HG02588 (cell line): ENCODE results near the gene WNK2.

ENCODE experiments used
- ATAC-seq: cut with Tn5 transposase; IDR thresholded peaks from one replicate; pipeline ENCODE4 v1.9.1; 2021; ENCODE audit warnings: mild to moderate bottlenecking, moderate library complexity; ENCODE audit not compliant: unreplicated experiment

WNK2 gene

GRCh38 chr9:93161786-93162562 lies 22.0 kb upstream of the WNK2 start:
- no peak for ATAC-seq

GRCh38 chr9:93164085-93164484 lies 19.9 kb upstream of the WNK2 start:
- no peak for ATAC-seq

GRCh38 chr9:93166699-93167098 lies 17.2 kb upstream of the WNK2 start:
- ATAC-seq, result no peak

- ATAC-seq, result no peak
Observed at GRCh38 chr9:93167185-93167584, 16.8 kb upstream of the WNK2 start.

- ATAC-seq, result no peak
Observed at GRCh38 chr9:93167838-93168237, 16.1 kb upstream of the WNK2 start.

- no peak for ATAC-seq
Observed at GRCh38 chr9:93168581-93168980, 15.4 kb upstream of the WNK2 start.

GRCh38 chr9:93169444-93169843 lies 14.5 kb upstream of the WNK2 start:
- ATAC-seq, result no peak

- no peak for ATAC-seq
Observed at GRCh38 chr9:93170571-93170970, 13.4 kb upstream of the WNK2 start.

- no peak for ATAC-seq
Observed at GRCh38 chr9:93171261-93171990, 12.5 kb upstream of the WNK2 start.

- ATAC-seq, result no peak
Observed at GRCh38 chr9:93172666-93173364, 11.1 kb upstream of the WNK2 start.

GRCh38 chr9:93173365-93174051 lies 10.4 kb upstream of the WNK2 start:
- ATAC-seq, result no peak

- ATAC-seq, result no peak
Observed at GRCh38 chr9:93174976-93175375, 9.0 kb upstream of the WNK2 start.

- no peak for ATAC-seq
Observed at GRCh38 chr9:93177676-93178075, 6.3 kb upstream of the WNK2 start.

- no peak for ATAC-seq
Observed at GRCh38 chr9:93178851-93179786, 4.8 kb upstream of the WNK2 start.

GRCh38 chr9:93180938-93181337 lies 3.0 kb upstream of the WNK2 start:
- no peak for ATAC-seq

GRCh38 chr9:93181672-93182435 lies 2.1 kb upstream of the WNK2 start:
- no peak for ATAC-seq

- no peak for ATAC-seq
Observed at GRCh38 chr9:93182572-93182971, 1.4 kb upstream of the WNK2 start.

GRCh38 chr9:93183131-93183662 lies 742 bp upstream of the WNK2 start:
- no peak for ATAC-seq
